Psoas muscle (tissue), 8 donors: ENCODE measurements around the gene SLC25A39. TPM values are rescaled to one million over a fixed set of nuclear protein-coding genes. Genes with fewer than 3 reads are reported as not detected.

Experiments
- ATAC-seq, 4 donors: fragments of 200-7000 bp; cut with Tn5 transposase; one replicate each; pipeline ENCODE4 v1.9.1; 2020; ENCODE audit warnings: moderate library complexity in 3 of 4, mild to moderate bottlenecking in 2 of 4
- DNase-seq, 2 donors: peaks; one replicate each; pipeline ENCODE4 v3.0.0-alpha.2; 2020
- H3K27ac ChIP-seq: fragments of 200-600 bp; one replicate; pipeline ENCODE4 v1.8.0; 2022
- H3K27me3 ChIP-seq, 3 donors: fragments of 200-600 bp in 1 of 3; one replicate each; pipeline versions ENCODE4 v1.6.1 to v1.8.0; 2013 to 2022; ENCODE audit warnings: low read length in 2 of 3, mild to moderate bottlenecking in 2 of 3, moderate library complexity in 1 of 3; ENCODE audit not compliant: insufficient read depth in 3 of 3
- H3K36me3 ChIP-seq, 2 donors: fragments of 200-600 bp in 1 of 2; one replicate each; pipeline versions ENCODE4 v1.6.1 to v1.8.0; 2013 to 2022; ENCODE audit warnings: low read depth in 1 of 2, mild to moderate bottlenecking in 1 of 2, moderate library complexity in 1 of 2; ENCODE audit not compliant: insufficient read depth in 1 of 2
- H3K4me1 ChIP-seq: fragments of 200-600 bp; one replicate; pipeline ENCODE4 v1.8.0; 2022
- H3K4me3 ChIP-seq: fragments of 200-600 bp; one replicate; pipeline ENCODE4 v1.8.0; 2022; ENCODE audit warnings: mild to moderate bottlenecking
- H3K9me3 ChIP-seq: fragments of 200-600 bp; one replicate; pipeline ENCODE4 v1.8.0; 2022
- CTCF ChIP-seq: fragments of 200-600 bp; IDR thresholded peaks from one replicate; pipeline ENCODE4 v1.8.0; 2022; ENCODE audit warnings: antibody characterized with exemption
- WGBS, 3 donors: extraction: QIAGEN DNeasy Blood & Tissue Kit; methylation state at CpG; one replicate each; pipeline versions ENCODE4 v1.1.6 to v1.1.7; 2013; 5-methylcytosine and 5-hydroxymethylcytosine counted together
- intact Hi-C, 2 donors: fragments of 100-400 bp; cut with DNase I; formaldehyde crosslinking; loops; one replicate each; pipeline versions ENCODE4 v1.11.0 to v1.14.2; 2022
- polyA plus RNA-seq, 3 donors: library from polyadenylated mRNA; stranded (reverse); fragments of 200-250 nt; gene quantifications; one replicate each; pipeline ENCODE4 v1.2.3, GENCODE V29; 2013
- total RNA-seq, 4 donors: library from RNA; stranded (reverse); fragmentation: NEBNext Ultra II Directional in 2 of 4; extraction: Animal tissue kit (Norgen Biotek cat#: 25700) in 2 of 4; gene quantifications; one replicate each; pipeline versions ENCODE4 v1.2.1 to v1.2.4, GENCODE V29; 2021 to 2023
- donor health status: healthy with polysubstance abuse.
- donor health status: DM: no; HTN: no; CAD: no; lungs with moderate emphysema.
- donor health status: Bipolar disorder and iron deficiency.
- donor health status: healthy.
- donor health status: DM: yes; HTN: yes; CAD: no.
- donor health status: DM: no; HTN: no; CAD: no.
- donor health status: DM: no; HTN: no; CAD: no.
- donor health status: DM: yes; HTN: yes; CAD: no.

The SLC25A39 gene
- total and polyA plus RNA-seq, 7 donors, result 36.4 to 79.3 (median 42.4) TPM

- Histone ChIP-seq H3K27ac (no peak overlapping the region), H3K4me3 (no peak overlapping the region), H3K4me1 (no peaks in the 10 kb centered on the region), H3K27me3 (no peaks in the 10 kb centered on the region), H3K36me3 (no peaks in the 10 kb centered on the region), H3K9me3 (no peaks in the 10 kb centered on the region)
- whole genome bisulfite sequencing, 3 donors, result 75 to 82% (median 78%) methylated on average over 8 of the region's 8 CpGs
- intact Hi-C loops, result no loop called here
- no peak for ATAC-seq
- no peak for TF ChIP-seq CTCF
- DNase-seq, result no peak
Measured at GRCh38 chr17:44287651-44288050, 37.0 kb downstream of the SLC25A39 start.

- Histone ChIP-seq H3K4me1 (no peaks in the 10 kb centered on the region), H3K36me3 (no peaks in the 10 kb centered on the region), H3K4me3 (no peak overlapping the region), H3K27me3 (no peaks in the 10 kb centered on the region), H3K9me3 (no peaks in the 10 kb centered on the region), H3K27ac (no peak overlapping the region)
- no peak for ATAC-seq
- DNase-seq, result no peak
- 92 to 95% (median 93%) methylated on average over 4 of the region's 4 CpGs for WGBS, 3 donors
- no peak for TF ChIP-seq CTCF
- intact Hi-C loops, result loop anchor here in 1 of 2 donors (5.0 kb wide), 2 partner anchors 37 to 52 kb away; no protein-coding TSS in a partner anchor
Measured at GRCh38 chr17:44284024-44284400, 40.6 kb downstream of the SLC25A39 start.

GRCh38 chr17:44283344-44284023, 41.1 kb downstream of the SLC25A39 start:
- Histone ChIP-seq H3K4me1 (no peaks in the 10 kb centered on the region), H3K27ac (no peak overlapping the region), H3K4me3 (no peak overlapping the region), H3K9me3 (no peaks in the 10 kb centered on the region), H3K27me3 (no peaks in the 10 kb centered on the region), H3K36me3 (no peaks in the 10 kb centered on the region)
- DNase-seq (no peak), ATAC-seq (no peak)
- intact Hi-C loops, result loop anchor here in 1 of 2 donors (5.0 kb wide), 2 partner anchors 36 to 51 kb away; no protein-coding TSS in a partner anchor
- no peak for TF ChIP-seq CTCF
- 80 to 88% (median 80%) methylated on average over 8 of the region's 8 CpGs for WGBS, 3 donors

- no peak for TF ChIP-seq CTCF
- ATAC-seq, result no peak
- intact Hi-C loops, result loop anchor here in 1 of 2 donors (5.0 kb wide), 2 partner anchors 35 to 50 kb away; no protein-coding TSS in a partner anchor
- 80 to 91% (median 89%) methylated on average over 3 of the region's 3 CpGs for WGBS, 3 donors
- H3K9me3 ChIP-seq, result no peaks in the 10 kb centered on the region
- H3K27ac ChIP-seq, result no peak overlapping the region
- H3K27me3 ChIP-seq, result no peaks in the 10 kb centered on the region
- no peak overlapping the region for H3K4me3 ChIP-seq
- no peaks in the 10 kb centered on the region for H3K36me3 ChIP-seq
- DNase-seq, result no peak
- no peaks in the 10 kb centered on the region for H3K4me1 ChIP-seq
Measured at GRCh38 chr17:44282264-44282663, 42.4 kb downstream of the SLC25A39 start.

GRCh38 chr17:44281570-44281969, 43.1 kb downstream of the SLC25A39 start:
- Histone ChIP-seq H3K4me3 (no peak overlapping the region), H3K27me3 (no peaks in the 10 kb centered on the region), H3K36me3 (no peaks in the 10 kb centered on the region), H3K9me3 (no peaks in the 10 kb centered on the region), H3K4me1 (no peaks in the 10 kb centered on the region), H3K27ac (no peak overlapping the region)
- 95 to 100% (median 98%) methylated on average over 2 of the region's 2 CpGs for WGBS, 3 donors
- no peak for DNase-seq
- no peak for TF ChIP-seq CTCF
- intact Hi-C loops, result loop anchor here in 1 of 2 donors (5.0 kb wide), 2 partner anchors 34 to 49 kb away; no protein-coding TSS in a partner anchor
- ATAC-seq, result no peak
